H1 (cell line): ENCODE results near the gene CCDC60. TPM values are rescaled to one million over a fixed set of nuclear protein-coding genes. Genes with fewer than 3 reads are reported as not detected.

Source experiments
- CEBPB ChIP-seq: IDR thresholded peaks from 2 replicates; pipeline ENCODE4 v1.6.1; 2012; ENCODE audit warnings: low read depth, low read length
- E2F6 ChIP-seq: IDR thresholded peaks from 2 replicates; pipeline ENCODE4 v1.6.1; 2012; ENCODE audit warnings: inconsistent platforms
- SP1 ChIP-seq: IDR thresholded peaks from 2 replicates; pipeline ENCODE4 v1.6.1; 2011; ENCODE audit warnings: low read depth, low read length
- SP4 ChIP-seq: IDR thresholded peaks from 2 replicates; pipeline ENCODE4 v1.6.1; 2012; ENCODE audit warnings: low read length, inconsistent platforms
- polyA plus RNA-seq, 7 experiments: library from polyadenylated mRNA; depleted of rRNA in 3 of 7; stranded (reverse) in 5 of 7; unstranded in 2 of 7; fragments of >200 nt in 5 of 7; fragments of 200-250 nt in 2 of 7; gene quantifications; 1 replicate in 5 of 7; 2 replicates in 1 of 7; 4 replicates in 1 of 7; pipeline versions ENCODE4 v1.2.1 to v1.2.3, GENCODE V29; 2011 to 2013; ENCODE audit warnings: missing spikeins in 2 of 7, mixed read lengths in 2 of 7
- total RNA-seq: library from RNA; stranded (reverse); fragmentation: NEBNext Ultra II Directional; extraction: Animal tissue kit (Norgen Biotek cat#: 25700); gene quantifications from 2 replicates; pipeline ENCODE4 v1.2.1, GENCODE V29; 2021

The CCDC60 gene
- total and polyA plus RNA-seq, 2 of the 8 experiments (the other 6 are each of a cell fraction or from before 2014, with no cell fraction given): 0.05 TPM; not detected in 1

- TF ChIP-seq E2F6 (no peak), CEBPB (no peak), SP1 (no peak), SP4 (no peak)
Measured at GRCh38 chr12:119307747-119308146, 26.8 kb upstream of the CCDC60 start (continued).
